Aorta (tissue), 4 donors: Measurements from ENCODE around the gene ATP1B2. TPM values are rescaled to one million over a fixed set of nuclear protein-coding genes. Genes with fewer than 3 reads are reported as not detected.

Experiments used
- polyA plus RNA-seq, 2 donors: library from polyadenylated mRNA; stranded (reverse); fragments of 200-250 nt; gene quantifications; one replicate each; pipeline ENCODE4 v1.2.3, GENCODE V29; 2013
- total RNA-seq, 2 donors: library from RNA; stranded (reverse); fragmentation: NEBNext Ultra II Directional; extraction: Animal tissue kit (Norgen Biotek cat#: 25700); gene quantifications; one replicate each; pipeline ENCODE4 v1.2.1, GENCODE V29; 2021
- donor health status: healthy with polysubstance abuse.
- donor health status: Bipolar disorder and iron deficiency.
- donor health status: DM: no; HTN: no; CAD: no.
- donor health status: DM: yes; HTN: yes; CAD: no.

The ATP1B2 gene
- total and polyA plus RNA-seq, 4 donors, result 1.9 to 7.2 (median 2.4) TPM

Other genes starting within 250 kb of the ATP1B2 start
- gene TMEM256, start 246.8 kb upstream of the ATP1B2 start, total RNA-seq, result 10 to 100 TPM; 35.0 to 40.1 TPM
- 100 to 1,000 TPM; 134 to 224 TPM for gene TMEM256, start 246.8 kb upstream of the ATP1B2 start, polyA plus RNA-seq
- 10 to 100 TPM; 32.9 to 49.9 TPM for gene NLGN2, start 243.1 kb upstream of the ATP1B2 start, total RNA-seq
- gene NLGN2, start 243.1 kb upstream of the ATP1B2 start, polyA plus RNA-seq, result 10 to 100 TPM in 1 of 2 donors, 1 to 10 TPM in 1; 2.4 to 28.8 TPM
- not detected for gene SPEM1, start 230.6 kb upstream of the ATP1B2 start, total RNA-seq
- not detected for gene SPEM1, start 230.6 kb upstream of the ATP1B2 start, polyA plus RNA-seq
- not detected for gene SPEM2, start 225.3 kb upstream of the ATP1B2 start, total RNA-seq
- not detected for gene SPEM2, start 225.3 kb upstream of the ATP1B2 start, polyA plus RNA-seq
- gene SPEM3, start 222.1 kb upstream of the ATP1B2 start, total RNA-seq, result not detected
- gene SPEM3, start 222.1 kb upstream of the ATP1B2 start, polyA plus RNA-seq, result not detected
- 1 to 10 TPM; 3.6 to 5.1 TPM for gene TMEM102, start 215.5 kb upstream of the ATP1B2 start, total RNA-seq
- 1 to 10 TPM; 1.8 to 2.7 TPM for gene TMEM102, start 215.5 kb upstream of the ATP1B2 start, polyA plus RNA-seq
- gene FGF11, start 211.4 kb upstream of the ATP1B2 start, total RNA-seq, result 1 to 10 TPM; 1.2 to 8.0 TPM
- under 1 TPM in 1 of 2 donors, not detected in 1; 0.54 TPM for gene FGF11, start 211.4 kb upstream of the ATP1B2 start, polyA plus RNA-seq
- gene CHRNB1, start 205.9 kb upstream of the ATP1B2 start, total RNA-seq, result 1 to 10 TPM; 6.2 to 8.8 TPM
- gene CHRNB1, start 205.9 kb upstream of the ATP1B2 start, polyA plus RNA-seq, result 10 to 100 TPM; 11.6 to 18.3 TPM
- 10 to 100 TPM; 67.2 to 81.9 TPM for gene ZBTB4, start 171.3 kb upstream of the ATP1B2 start, total RNA-seq
- 10 to 100 TPM; 20.0 to 35.9 TPM for gene ZBTB4, start 171.3 kb upstream of the ATP1B2 start, polyA plus RNA-seq
- not detected for gene SLC35G6, start 169.5 kb upstream of the ATP1B2 start, total RNA-seq
- not detected for gene SLC35G6, start 169.5 kb upstream of the ATP1B2 start, polyA plus RNA-seq
- gene POLR2A, start 166.6 kb upstream of the ATP1B2 start, total RNA-seq, result 100 to 1,000 TPM in 1 of 2 donors, 10 to 100 TPM in 1; 93.8 to 116 TPM
- gene POLR2A, start 166.6 kb upstream of the ATP1B2 start, polyA plus RNA-seq, result 10 to 100 TPM; 13.4 to 27.9 TPM
- gene TNFSF12, start 101.9 kb upstream of the ATP1B2 start, total RNA-seq, result 10 to 100 TPM; 61.4 to 84.5 TPM
- 100 to 1,000 TPM; 135 to 148 TPM for gene TNFSF12, start 101.9 kb upstream of the ATP1B2 start, polyA plus RNA-seq
- 10 to 100 TPM; 17.7 to 28.6 TPM for gene TNFSF13, start 92.2 kb upstream of the ATP1B2 start, total RNA-seq
- 10 to 100 TPM; 25.7 to 26.4 TPM for gene TNFSF13, start 92.2 kb upstream of the ATP1B2 start, polyA plus RNA-seq
- 10 to 100 TPM; 36.2 to 38.3 TPM for gene SENP3, start 89.0 kb upstream of the ATP1B2 start, total RNA-seq
- gene SENP3, start 89.0 kb upstream of the ATP1B2 start, polyA plus RNA-seq, result 10 to 100 TPM; 48.4 to 75.1 TPM
- 100 to 1,000 TPM; 111 to 112 TPM for gene CD68, start 71.3 kb upstream of the ATP1B2 start, total RNA-seq
- gene CD68, start 71.3 kb upstream of the ATP1B2 start, polyA plus RNA-seq, result 100 to 1,000 TPM in 1 of 2 donors, 10 to 100 TPM in 1; 55.3 to 111 TPM
- 10 to 100 TPM; 21.4 to 24.7 TPM for gene MPDU1, start 67.1 kb upstream of the ATP1B2 start, total RNA-seq
- gene MPDU1, start 67.1 kb upstream of the ATP1B2 start, polyA plus RNA-seq, result 10 to 100 TPM; 12.0 to 20.8 TPM
- 1 to 10 TPM; 1.1 to 2.4 TPM for gene SOX15, start 60.8 kb upstream of the ATP1B2 start, total RNA-seq
- gene SOX15, start 60.8 kb upstream of the ATP1B2 start, polyA plus RNA-seq, result 1 to 10 TPM in 1 of 2 donors, under 1 TPM in 1; 0.50 to 2.8 TPM
- gene FXR2, start 36.0 kb upstream of the ATP1B2 start, total RNA-seq, result 10 to 100 TPM; 25.3 to 31.1 TPM
- gene FXR2, start 36.0 kb upstream of the ATP1B2 start, polyA plus RNA-seq, result 10 to 100 TPM; 21.2 to 36.5 TPM
- gene SAT2, start 23.1 kb upstream of the ATP1B2 start, total RNA-seq, result 10 to 100 TPM; 45.9 to 67.4 TPM
- gene SAT2, start 23.1 kb upstream of the ATP1B2 start, polyA plus RNA-seq, result 100 to 1,000 TPM; 152 to 180 TPM
- under 1 TPM in 1 of 2 donors, not detected in 1; 0.33 TPM for gene SHBG, start 20.8 kb upstream of the ATP1B2 start, total RNA-seq
- gene SHBG, start 20.8 kb upstream of the ATP1B2 start, polyA plus RNA-seq, result under 1 TPM in 1 of 2 donors, not detected in 1; 0.20 TPM
- 10 to 100 TPM; 26.8 to 45.3 TPM for gene TP53, start 36.6 kb downstream of the ATP1B2 start, total RNA-seq
- 10 to 100 TPM in 1 of 2 donors, 1 to 10 TPM in 1; 9.5 to 10.2 TPM for gene TP53, start 36.6 kb downstream of the ATP1B2 start, polyA plus RNA-seq
- 1 to 10 TPM; 3.6 to 4.8 TPM for gene WRAP53, start 37.6 kb downstream of the ATP1B2 start, total RNA-seq
- 1 to 10 TPM; 4.8 to 7.3 TPM for gene WRAP53, start 37.6 kb downstream of the ATP1B2 start, polyA plus RNA-seq
- under 1 TPM; 0.19 to 0.84 TPM for gene EFNB3, start 54.3 kb downstream of the ATP1B2 start, total RNA-seq
- under 1 TPM in 1 of 2 donors, not detected in 1; 0.15 TPM for gene EFNB3, start 54.3 kb downstream of the ATP1B2 start, polyA plus RNA-seq
- gene DNAH2, start 66.8 kb downstream of the ATP1B2 start, total RNA-seq, result 1 to 10 TPM in 1 of 2 donors, under 1 TPM in 1; 0.16 to 1.6 TPM
- under 1 TPM in 1 of 2 donors, not detected in 1; 0.08 TPM for gene DNAH2, start 66.8 kb downstream of the ATP1B2 start, polyA plus RNA-seq
- gene KDM6B, start 183.3 kb downstream of the ATP1B2 start, total RNA-seq, result 10 to 100 TPM; 28.2 to 44.8 TPM
- 1 to 10 TPM; 3.1 to 6.9 TPM for gene KDM6B, start 183.3 kb downstream of the ATP1B2 start, polyA plus RNA-seq
- 10 to 100 TPM; 16.0 to 28.6 TPM for gene TMEM88, start 204.1 kb downstream of the ATP1B2 start, total RNA-seq
- gene TMEM88, start 204.1 kb downstream of the ATP1B2 start, polyA plus RNA-seq, result 1 to 10 TPM in 1 of 2 donors, not detected in 1; 4.5 TPM
- 10 to 100 TPM; 44.1 to 47.4 TPM for gene NAA38, start 206.6 kb downstream of the ATP1B2 start, total RNA-seq
- 100 to 1,000 TPM; 111 to 143 TPM for gene NAA38, start 206.6 kb downstream of the ATP1B2 start, polyA plus RNA-seq
- 10 to 100 TPM; 10.5 to 12.5 TPM for gene CYB5D1, start 207.1 kb downstream of the ATP1B2 start, total RNA-seq
- gene CYB5D1, start 207.1 kb downstream of the ATP1B2 start, polyA plus RNA-seq, result 1 to 10 TPM; 6.1 to 8.2 TPM
- gene CHD3, start 237.9 kb downstream of the ATP1B2 start, total RNA-seq, result 100 to 1,000 TPM in 1 of 2 donors, 10 to 100 TPM in 1; 73.1 to 125 TPM
- gene CHD3, start 237.9 kb downstream of the ATP1B2 start, polyA plus RNA-seq, result 100 to 1,000 TPM in 1 of 2 donors, 10 to 100 TPM in 1; 88.8 to 119 TPM